ENCODE measurements around the gene TRIM67. TPM values are rescaled to one million over a fixed set of nuclear protein-coding genes. Genes with fewer than 3 reads are reported as not detected.
A peak's percentile ranks its signal among the peaks of the same experiment; 100 is the strongest.

TRIM67 gene
- total and polyA plus RNA-seq, 9 of the 15 experiments (the other 6 are each of a cell fraction or from before 2014, with no cell fraction given): 0.04 to 0.60 (median 0.31) TPM

GRCh38 chr1:231194843-231195516 lies 33.1 kb downstream of the TRIM67 start (continued):
- TF ChIP-seq SP2 (IDR thresholded peaks at IDR 0.05; ENCODE audit: extremely low read depth, low read depth, low read length, poor library complexity, severe bottlenecking): no peak
- TF ChIP-seq POLR2AphosphoS5 (IDR thresholded peaks at IDR 0.05; ENCODE audit: control insufficient read depth, insufficient read depth, low read depth, low read length): 0 out of 2 replicates have a peak, but pooled peaks have one; percentile 20
- no peak for TF ChIP-seq NR0B1 (IDR thresholded peaks at IDR 0.05; ENCODE audit: partially characterized antibody)
- peak; percentile 81 for TF ChIP-seq CBFA2T3 (IDR thresholded peaks at IDR 0.05)
- no peak; the same call in 1 of the 2 replicates for TF ChIP-seq ATF3 (IDR thresholded peaks at IDR 0.05)
- no peak for TF ChIP-seq ATF3 (CRISPR knock-in tag; conservative IDR thresholded peaks at IDR 0.05)
- TF ChIP-seq ZNF407 (IDR thresholded peaks at IDR 0.05; ENCODE audit: low read depth): no peak
- no peak for TF ChIP-seq HMGXB4 (CRISPR knock-in tag; IDR thresholded peaks at IDR 0.05)
- no peak for TF ChIP-seq ZNF23 (CRISPR knock-in tag; IDR thresholded peaks at IDR 0.05)
- TF ChIP-seq ZNF431 (CRISPR knock-in tag; IDR thresholded peaks at IDR 0.05): no peak
- no peak for TF ChIP-seq ARID3B (CRISPR knock-in tag; IDR thresholded peaks at IDR 0.05; ENCODE audit: borderline replicate concordance)
- no peak for TF ChIP-seq RFX1 (IDR thresholded peaks at IDR 0.05)
- no peak for TF ChIP-seq MTA3 (IDR thresholded peaks at IDR 0.05; ENCODE audit: borderline replicate concordance)

Data from K562 (cell line).